ENCODE measurements around the gene ZNF775.
A peak's percentile ranks its signal among the peaks of the same experiment; 100 is the strongest.

ZNF775 gene

GRCh38 chr7:150345012-150345411 is 34.1 kb upstream of the ZNF775 start:
- peaks cover 10% of the 10 kb centered on the region for H3K27me3 ChIP-seq (replicated peaks; ENCODE audit: control insufficient read depth, insufficient read depth, low read length, poor library complexity, severe bottlenecking)
- DNase-seq: no peak

GRCh38 chr7:150346922-150347321 is 32.2 kb upstream of the ZNF775 start:
- no peaks in the 10 kb centered on the region for H3K9me3 ChIP-seq (ENCODE audit: control insufficient read depth, low read length)
- H3K27me3 ChIP-seq (replicated peaks; ENCODE audit: control insufficient read depth, insufficient read depth, low read length, poor library complexity, severe bottlenecking): no peaks in the 10 kb centered on the region
- DNase-seq: no peak
- no peaks in the 10 kb centered on the region for H3K36me3 ChIP-seq (ENCODE audit: control insufficient read depth, insufficient read depth, low read length)
- no peaks in the 10 kb centered on the region for H3K4me1 ChIP-seq (ENCODE audit: control insufficient read depth, insufficient read depth, low read length, poor library complexity, severe bottlenecking)
- no peak overlapping the region for H3K27ac ChIP-seq (ENCODE audit: insufficient read depth, low read length, poor library complexity, severe bottlenecking)
- no peak overlapping the region for H3K4me3 ChIP-seq (ENCODE audit: insufficient read depth, low read depth, low read length, poor library complexity, severe bottlenecking)

More at GRCh38 chr7:150345012-150345411, 34.1 kb upstream of the ZNF775 start:
- no peaks in the 10 kb centered on the region for H3K36me3 ChIP-seq (ENCODE audit: control insufficient read depth, insufficient read depth, low read length)
- H3K4me3 ChIP-seq (ENCODE audit: insufficient read depth, low read depth, low read length, poor library complexity, severe bottlenecking): no peak overlapping the region
- H3K9me3 ChIP-seq (ENCODE audit: control insufficient read depth, low read length): no peaks in the 10 kb centered on the region
- no peaks in the 10 kb centered on the region for H3K4me1 ChIP-seq (ENCODE audit: control insufficient read depth, insufficient read depth, low read length, poor library complexity, severe bottlenecking)
- no peak overlapping the region for H3K27ac ChIP-seq (ENCODE audit: insufficient read depth, low read length, poor library complexity, severe bottlenecking)

GRCh38 chr7:150351587-150352194 is 27.4 kb upstream of the ZNF775 start:
- DNase-seq: no peak
- no peak overlapping the region for H3K27ac ChIP-seq (ENCODE audit: insufficient read depth, low read length, poor library complexity, severe bottlenecking)
- H3K9me3 ChIP-seq (ENCODE audit: control insufficient read depth, low read length): no peaks in the 10 kb centered on the region
- H3K4me1 ChIP-seq (ENCODE audit: control insufficient read depth, insufficient read depth, low read length, poor library complexity, severe bottlenecking): peaks cover 5% of the 10 kb centered on the region
- H3K27me3 ChIP-seq (replicated peaks; ENCODE audit: control insufficient read depth, insufficient read depth, low read length, poor library complexity, severe bottlenecking): no peaks in the 10 kb centered on the region
- no peaks in the 10 kb centered on the region for H3K36me3 ChIP-seq (ENCODE audit: control insufficient read depth, insufficient read depth, low read length)
- H3K4me3 ChIP-seq (ENCODE audit: insufficient read depth, low read depth, low read length, poor library complexity, severe bottlenecking): no peak overlapping the region

- Histone ChIP-seq H3K4me1 (ENCODE audit: control insufficient read depth, insufficient read depth, low read length, poor library complexity, severe bottlenecking) (peaks cover 16% of the 10 kb centered on the region), H3K27me3 (replicated peaks; ENCODE audit: control insufficient read depth, insufficient read depth, low read length, poor library complexity, severe bottlenecking) (no peaks in the 10 kb centered on the region), H3K36me3 (ENCODE audit: control insufficient read depth, insufficient read depth, low read length) (no peaks in the 10 kb centered on the region), H3K4me3 (ENCODE audit: insufficient read depth, low read depth, low read length, poor library complexity, severe bottlenecking) (no peak overlapping the region), H3K9me3 (ENCODE audit: control insufficient read depth, low read length) (no peaks in the 10 kb centered on the region), H3K27ac (ENCODE audit: insufficient read depth, low read length, poor library complexity, severe bottlenecking) (no peak overlapping the region)
- DNase-seq: no peak
Observed at GRCh38 chr7:150355666-150356059, 23.5 kb upstream of the ZNF775 start.

- no peak overlapping the region for H3K4me3 ChIP-seq (ENCODE audit: insufficient read depth, low read depth, low read length, poor library complexity, severe bottlenecking)
- no peak overlapping the region for H3K27ac ChIP-seq (ENCODE audit: insufficient read depth, low read length, poor library complexity, severe bottlenecking)
- H3K27me3 ChIP-seq (replicated peaks; ENCODE audit: control insufficient read depth, insufficient read depth, low read length, poor library complexity, severe bottlenecking): no peaks in the 10 kb centered on the region
- no peaks in the 10 kb centered on the region for H3K9me3 ChIP-seq (ENCODE audit: control insufficient read depth, low read length)
- DNase-seq: no peak
- H3K36me3 ChIP-seq (ENCODE audit: control insufficient read depth, insufficient read depth, low read length): no peaks in the 10 kb centered on the region
- H3K4me1 ChIP-seq (ENCODE audit: control insufficient read depth, insufficient read depth, low read length, poor library complexity, severe bottlenecking): peaks cover 16% of the 10 kb centered on the region
Observed at GRCh38 chr7:150356265-150356897, 22.7 kb upstream of the ZNF775 start.

- Histone ChIP-seq H3K9me3 (ENCODE audit: control insufficient read depth, low read length) (no peaks in the 10 kb centered on the region), H3K4me3 (ENCODE audit: insufficient read depth, low read depth, low read length, poor library complexity, severe bottlenecking) (no peak overlapping the region), H3K4me1 (ENCODE audit: control insufficient read depth, insufficient read depth, low read length, poor library complexity, severe bottlenecking) (peaks cover 16% of the 10 kb centered on the region), H3K27me3 (replicated peaks; ENCODE audit: control insufficient read depth, insufficient read depth, low read length, poor library complexity, severe bottlenecking) (no peaks in the 10 kb centered on the region), H3K27ac (ENCODE audit: insufficient read depth, low read length, poor library complexity, severe bottlenecking) (peak overlapping the region; percentile 24), H3K36me3 (ENCODE audit: control insufficient read depth, insufficient read depth, low read length) (no peaks in the 10 kb centered on the region)
- DNase-seq: peak; percentile 38 to 54 (median 49)
Observed at GRCh38 chr7:150357270-150357669, 21.9 kb upstream of the ZNF775 start.

- Histone ChIP-seq H3K9me3 (ENCODE audit: control insufficient read depth, low read length) (no peaks in the 10 kb centered on the region), H3K36me3 (ENCODE audit: control insufficient read depth, insufficient read depth, low read length) (no peaks in the 10 kb centered on the region)
Observed at GRCh38 chr7:150357771-150358427, 21.2 kb upstream of the ZNF775 start.

GRCh38 chr7:150358433-150358832 is 20.7 kb upstream of the ZNF775 start:
- DNase-seq: no peak
- H3K4me1 ChIP-seq (ENCODE audit: control insufficient read depth, insufficient read depth, low read length, poor library complexity, severe bottlenecking): peaks cover 16% of the 10 kb centered on the region

More at GRCh38 chr7:150357771-150358427, 21.2 kb upstream of the ZNF775 start:
- H3K4me1 ChIP-seq (ENCODE audit: control insufficient read depth, insufficient read depth, low read length, poor library complexity, severe bottlenecking): peaks cover 16% of the 10 kb centered on the region
- H3K27ac ChIP-seq (ENCODE audit: insufficient read depth, low read length, poor library complexity, severe bottlenecking): peak overlapping the region; percentile 24
- no peaks in the 10 kb centered on the region for H3K27me3 ChIP-seq (replicated peaks; ENCODE audit: control insufficient read depth, insufficient read depth, low read length, poor library complexity, severe bottlenecking)
- no peak for DNase-seq
- H3K4me3 ChIP-seq (ENCODE audit: insufficient read depth, low read depth, low read length, poor library complexity, severe bottlenecking): no peak overlapping the region

GRCh38 chr7:150358988-150359621 is 20.0 kb upstream of the ZNF775 start:
- Histone ChIP-seq H3K27me3 (replicated peaks; ENCODE audit: control insufficient read depth, insufficient read depth, low read length, poor library complexity, severe bottlenecking) (no peaks in the 10 kb centered on the region), H3K36me3 (ENCODE audit: control insufficient read depth, insufficient read depth, low read length) (no peaks in the 10 kb centered on the region), H3K4me3 (ENCODE audit: insufficient read depth, low read depth, low read length, poor library complexity, severe bottlenecking) (no peak overlapping the region), H3K27ac (ENCODE audit: insufficient read depth, low read length, poor library complexity, severe bottlenecking) (no peak overlapping the region), H3K4me1 (ENCODE audit: control insufficient read depth, insufficient read depth, low read length, poor library complexity, severe bottlenecking) (peaks cover 16% of the 10 kb centered on the region), H3K9me3 (ENCODE audit: control insufficient read depth, low read length) (no peaks in the 10 kb centered on the region)
- no peak for DNase-seq

More at GRCh38 chr7:150358433-150358832, 20.7 kb upstream of the ZNF775 start:
- Histone ChIP-seq H3K36me3 (ENCODE audit: control insufficient read depth, insufficient read depth, low read length) (no peaks in the 10 kb centered on the region), H3K4me3 (ENCODE audit: insufficient read depth, low read depth, low read length, poor library complexity, severe bottlenecking) (no peak overlapping the region), H3K27me3 (replicated peaks; ENCODE audit: control insufficient read depth, insufficient read depth, low read length, poor library complexity, severe bottlenecking) (no peaks in the 10 kb centered on the region), H3K9me3 (ENCODE audit: control insufficient read depth, low read length) (no peaks in the 10 kb centered on the region), H3K27ac (ENCODE audit: insufficient read depth, low read length, poor library complexity, severe bottlenecking) (no peak overlapping the region)

All from effector memory CD4-positive, alpha-beta T cell (primary cell).